GM10248 (cell line): ENCODE data around the gene GNE.
"Not testable (repeated sequence)": the region's sequence is repeated elsewhere in the genome, so short reads cannot be mapped to it uniquely, and the experiment has no call there.

Experiments used
- CTCF ChIA-PET: fragments of 300-600 bp; sonication (Branson Sonifier 250); formaldehyde crosslinking; extraction: SDS; loops from one replicate; lab custom pipeline; 2021; ENCODE audit warnings: antibody characterized with exemption; lab: Yijun Ruan, JAX
- POLR2A ChIA-PET: fragments of 350-650 bp; sonication (Branson Sonifier 250); formaldehyde crosslinking; extraction: SDS; loops from one replicate; lab custom pipeline; 2020; ENCODE audit warnings: antibody characterized with exemption; lab: Yijun Ruan, JAX
- DNase-seq: peaks from one replicate; pipeline ENCODE4 v3.0.0; 2012; ENCODE audit errors: extremely low spot score
- TF ChIP-seq, protein P1 (sequence below): IDR thresholded peaks from 2 replicates; pipeline ENCODE4 v1.5.1; 2012; ENCODE audit warnings: mild to moderate bottlenecking, low read depth; ENCODE audit errors: extremely low read depth, missing control alignments, control extremely low read depth

GNE gene

GRCh38 chr9:36250079-36250478 is 8.2 kb downstream of the GNE start:
- TF ChIP-seq, protein P1, sequence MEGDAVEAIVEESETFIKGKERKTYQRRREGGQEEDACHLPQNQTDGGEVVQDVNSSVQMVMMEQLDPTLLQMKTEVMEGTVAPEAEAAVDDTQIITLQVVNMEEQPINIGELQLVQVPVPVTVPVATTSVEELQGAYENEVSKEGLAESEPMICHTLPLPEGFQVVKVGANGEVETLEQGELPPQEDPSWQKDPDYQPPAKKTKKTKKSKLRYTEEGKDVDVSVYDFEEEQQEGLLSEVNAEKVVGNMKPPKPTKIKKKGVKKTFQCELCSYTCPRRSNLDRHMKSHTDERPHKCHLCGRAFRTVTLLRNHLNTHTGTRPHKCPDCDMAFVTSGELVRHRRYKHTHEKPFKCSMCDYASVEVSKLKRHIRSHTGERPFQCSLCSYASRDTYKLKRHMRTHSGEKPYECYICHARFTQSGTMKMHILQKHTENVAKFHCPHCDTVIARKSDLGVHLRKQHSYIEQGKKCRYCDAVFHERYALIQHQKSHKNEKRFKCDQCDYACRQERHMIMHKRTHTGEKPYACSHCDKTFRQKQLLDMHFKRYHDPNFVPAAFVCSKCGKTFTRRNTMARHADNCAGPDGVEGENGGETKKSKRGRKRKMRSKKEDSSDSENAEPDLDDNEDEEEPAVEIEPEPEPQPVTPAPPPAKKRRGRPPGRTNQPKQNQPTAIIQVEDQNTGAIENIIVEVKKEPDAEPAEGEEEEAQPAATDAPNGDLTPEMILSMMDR, result no peak
- ChIA-PET CTCF (interaction anchor here (1.0 to 4.3 kb wide), 5 partner anchors 15 to 78 kb away, joined by 3 to 57 read pairs (median 4); partner anchors contain the start of gene CLTA), POLR2A (interaction anchor here (1.0 kb wide), 1 partner anchor 8 kb away, joined by 4 read pairs; the partner anchor contains the start of gene GNE)
- DNase-seq, result no peak

DNA sequence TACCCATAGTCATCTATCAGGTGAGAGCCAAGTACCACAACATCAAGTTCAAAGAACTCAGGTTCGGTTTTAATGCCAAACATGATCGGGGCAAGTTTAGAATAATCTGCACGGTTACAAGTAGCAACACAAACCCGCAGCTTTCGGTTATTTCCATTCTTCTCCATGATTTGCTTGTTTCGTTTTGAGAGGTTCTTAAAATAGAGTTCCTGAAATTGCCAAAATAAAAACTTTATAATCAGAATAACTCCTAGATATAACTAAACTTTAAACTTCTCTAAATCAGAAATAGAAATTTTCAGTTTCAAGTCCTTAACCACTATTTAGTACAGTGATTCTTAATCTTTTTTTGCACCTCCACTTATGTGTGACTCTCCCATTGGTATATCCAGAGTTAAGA is 9.1 kb downstream of the GNE start:
- POLR2A ChIA-PET, result interaction anchor here (1.0 kb wide), 1 partner anchor 9 kb away, joined by 4 read pairs; the partner anchor contains the start of gene GNE
- TF ChIP-seq, protein P1, result no peak
- CTCF ChIA-PET, result interaction anchor here (1.0 to 4.3 kb wide), 4 partner anchors 9 to 79 kb away, joined by 3 to 57 read pairs (median 9); partner anchors contain the start of gene GNE
- no peak for DNase-seq

DNA sequence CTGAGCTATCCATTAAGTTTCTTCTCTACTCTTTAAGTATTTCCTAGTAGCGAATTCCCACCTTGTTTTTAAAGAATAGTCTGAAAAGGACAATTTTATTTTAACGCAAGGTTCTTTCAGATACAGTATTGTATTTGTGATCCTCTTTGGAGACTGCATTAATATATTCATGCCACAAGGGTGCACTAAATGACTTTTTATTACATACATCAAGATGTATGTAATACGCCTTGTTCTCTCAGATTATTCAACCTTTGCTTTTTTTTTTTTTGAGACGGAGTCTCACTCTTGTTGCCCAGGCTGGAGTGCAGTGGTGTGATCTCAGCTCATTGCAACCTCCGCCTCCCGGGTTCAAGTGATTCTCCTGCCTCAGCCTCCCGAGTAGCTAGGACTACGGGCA is 10.2 kb downstream of the GNE start:
- DNase-seq, POLR2A ChIA-PET: not testable (repeated sequence)
- CTCF ChIA-PET, result interaction anchor here (2.0 to 4.3 kb wide), 2 partner anchors 10 to 80 kb away, joined by 15 to 57 read pairs; partner anchors contain the start of gene GNE

DNA sequence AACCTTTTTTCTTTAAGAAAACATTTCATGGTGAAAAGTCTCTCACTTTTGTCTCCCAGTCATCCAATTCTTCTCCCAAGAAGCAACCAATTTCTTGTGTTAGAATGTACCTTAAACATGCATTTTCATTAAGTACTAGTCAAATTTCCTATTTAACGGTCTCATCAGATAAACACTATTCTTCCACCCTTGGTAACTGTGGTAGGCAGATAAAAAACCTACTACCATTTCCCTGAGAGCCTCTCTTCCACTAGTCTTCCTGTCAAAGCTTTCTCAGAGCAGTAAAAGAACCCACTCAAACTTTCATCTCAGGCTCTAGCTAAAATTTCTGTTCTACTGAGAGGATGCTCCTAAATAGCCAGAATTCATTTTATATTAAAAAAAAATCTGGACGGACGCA is 10.9 kb downstream of the GNE start:
- TF ChIP-seq, protein P1, result no peak
- no peak for DNase-seq
- ChIA-PET POLR2A (no interaction called here), CTCF (interaction anchor here (2.0 to 4.3 kb wide), 2 partner anchors 11 to 81 kb away, joined by 15 to 57 read pairs; partner anchors contain the start of gene GNE)

GRCh38 chr9:36245906-36246305 is 12.3 kb downstream of the GNE start:
- no peak for DNase-seq
- TF ChIP-seq, protein P1, result no peak
- CTCF ChIA-PET, result no interaction called here
- POLR2A ChIA-PET, result no interaction called here

DNA sequence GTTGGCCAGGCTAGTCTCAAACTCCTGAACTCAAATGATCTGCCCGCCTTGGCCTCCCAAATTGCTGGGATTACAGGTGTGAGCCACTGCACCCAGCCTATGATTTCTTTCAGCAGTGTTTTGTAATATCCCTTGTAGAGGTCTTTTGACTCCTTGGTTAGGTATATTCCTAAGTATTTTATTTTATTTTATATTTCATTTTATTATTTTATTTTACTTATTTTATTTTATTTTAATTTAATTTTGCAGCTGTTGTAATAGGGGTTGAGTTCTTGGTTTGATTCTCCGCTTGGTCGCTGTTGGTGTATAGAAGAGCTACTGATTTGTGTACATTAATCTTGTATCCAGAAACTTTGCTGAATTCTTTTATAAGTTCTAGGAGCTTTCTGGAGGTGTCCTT is 18.6 kb downstream of the GNE start:
- POLR2A ChIA-PET, DNase-seq, CTCF ChIA-PET: not testable (repeated sequence)

GRCh38 chr9:36239205-36239604 is 19.0 kb downstream of the GNE start:
- POLR2A ChIA-PET, DNase-seq, CTCF ChIA-PET: not testable (repeated sequence)

GRCh38 chr9:36237230-36237629 is 21.0 kb downstream of the GNE start:
- TF ChIP-seq, protein P1, result no peak
- ChIA-PET POLR2A (no interaction called here), CTCF (interaction anchor here (0.8 kb wide), 1 partner anchor 92 kb away, joined by 3 read pairs; no protein-coding TSS in a partner anchor)
- DNase-seq, result no peak
